ENCODE data around the gene CD81. TPM values are rescaled to one million over a fixed set of nuclear protein-coding genes. Genes with fewer than 3 reads are reported as not detected.

The CD81 gene
- total and polyA plus RNA-seq, 4 donors = 412 to 708 (median 642) TPM

DNA sequence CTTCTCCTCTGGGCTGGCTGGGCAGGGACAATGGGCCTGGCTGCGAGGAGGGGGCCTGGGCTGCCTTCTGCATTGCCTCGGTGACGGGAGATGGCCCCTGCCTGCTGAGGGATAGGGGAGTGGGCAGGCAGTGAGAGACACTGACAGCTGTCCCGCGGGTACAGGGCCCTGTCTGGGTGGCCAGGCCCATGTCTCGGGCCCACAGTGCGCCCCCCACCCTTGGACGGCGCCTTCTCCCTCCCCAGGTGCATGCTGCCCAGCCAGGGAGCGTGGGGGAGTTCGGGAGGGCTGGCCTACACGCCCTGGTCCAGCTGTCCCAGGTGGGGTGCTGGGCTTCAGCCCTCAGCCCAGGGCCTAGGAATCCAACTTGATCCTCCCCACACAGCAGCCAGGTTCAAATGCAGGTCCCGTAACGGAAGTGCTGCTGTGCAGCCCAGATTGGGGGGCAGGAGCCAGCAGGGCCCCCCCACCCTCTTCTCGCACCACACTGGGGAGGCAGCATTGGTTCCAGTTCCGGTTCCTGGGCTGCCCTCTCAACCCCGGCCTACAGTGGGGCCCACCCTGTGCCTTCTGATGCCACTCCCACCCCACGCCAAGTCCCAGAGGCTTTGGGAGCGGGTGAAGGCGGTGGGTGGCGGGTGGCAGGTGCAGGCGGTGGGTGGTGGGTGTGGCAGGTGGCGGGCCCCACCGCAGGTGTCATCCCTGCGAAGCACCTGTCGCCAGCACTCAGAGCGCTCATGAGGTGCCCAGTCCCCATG, 16.2 kb downstream of the CD81 start:
- no peak overlapping the region for H3K27ac ChIP-seq (ENCODE audit: low read depth in 1 of 2, low read length in 1 of 2)
- H3K9ac ChIP-seq (ENCODE audit: insufficient read depth in 1 of 2, low read length in 2 of 2) = no peak overlapping the region
- no peak for ATAC-seq (ENCODE audit: insufficient read depth, low FRiP score)
- no peaks in the 10 kb centered on the region for H3K27me3 ChIP-seq (ENCODE audit: control insufficient read depth in 3 of 3, insufficient read depth in 3 of 3, low read length in 2 of 3)
- no peak for DNase-seq
- H3K36me3 ChIP-seq (ENCODE audit: control insufficient read depth in 4 of 4, insufficient read depth in 4 of 4, low read length in 4 of 4) = peaks cover 11 to 79% (median 23%) of the 10 kb centered on the region in 4 donors
- TF ChIP-seq, protein P1, sequence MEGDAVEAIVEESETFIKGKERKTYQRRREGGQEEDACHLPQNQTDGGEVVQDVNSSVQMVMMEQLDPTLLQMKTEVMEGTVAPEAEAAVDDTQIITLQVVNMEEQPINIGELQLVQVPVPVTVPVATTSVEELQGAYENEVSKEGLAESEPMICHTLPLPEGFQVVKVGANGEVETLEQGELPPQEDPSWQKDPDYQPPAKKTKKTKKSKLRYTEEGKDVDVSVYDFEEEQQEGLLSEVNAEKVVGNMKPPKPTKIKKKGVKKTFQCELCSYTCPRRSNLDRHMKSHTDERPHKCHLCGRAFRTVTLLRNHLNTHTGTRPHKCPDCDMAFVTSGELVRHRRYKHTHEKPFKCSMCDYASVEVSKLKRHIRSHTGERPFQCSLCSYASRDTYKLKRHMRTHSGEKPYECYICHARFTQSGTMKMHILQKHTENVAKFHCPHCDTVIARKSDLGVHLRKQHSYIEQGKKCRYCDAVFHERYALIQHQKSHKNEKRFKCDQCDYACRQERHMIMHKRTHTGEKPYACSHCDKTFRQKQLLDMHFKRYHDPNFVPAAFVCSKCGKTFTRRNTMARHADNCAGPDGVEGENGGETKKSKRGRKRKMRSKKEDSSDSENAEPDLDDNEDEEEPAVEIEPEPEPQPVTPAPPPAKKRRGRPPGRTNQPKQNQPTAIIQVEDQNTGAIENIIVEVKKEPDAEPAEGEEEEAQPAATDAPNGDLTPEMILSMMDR (IDR thresholded peaks at IDR 0.05; ENCODE audit: control extremely low read depth, extremely low read depth) = no peak
- H3K9me3 ChIP-seq (ENCODE audit: control insufficient read depth in 4 of 4, insufficient read depth in 3 of 4, low read length in 3 of 4) = no peaks in the 10 kb centered on the region
- WGBS, 2 donors = 87 to 93% methylated on average over 22 to 27 of the region's 27 CpGs
- H3K4me1 ChIP-seq (ENCODE audit: control insufficient read depth in 5 of 5, insufficient read depth in 5 of 5, low read length in 5 of 5) = peaks cover 0 to 19% (median 7%) of the 10 kb centered on the region in 5 donors
- H3K4me3 ChIP-seq = no peak overlapping the region

GRCh38 chr11:2393941-2394817, 17.1 kb downstream of the CD81 start:
- no peaks in the 10 kb centered on the region for H3K27me3 ChIP-seq (ENCODE audit: control insufficient read depth in 3 of 3, insufficient read depth in 3 of 3, low read length in 2 of 3)
- peaks cover 0 to 16% (median 9%) of the 10 kb centered on the region in 5 donors for H3K4me1 ChIP-seq (ENCODE audit: control insufficient read depth in 5 of 5, insufficient read depth in 5 of 5, low read length in 5 of 5)
- no peak overlapping the region for H3K4me3 ChIP-seq
- no peak for DNase-seq
- H3K36me3 ChIP-seq (ENCODE audit: control insufficient read depth in 4 of 4, insufficient read depth in 4 of 4, low read length in 4 of 4) = peaks cover 11 to 80% (median 23%) of the 10 kb centered on the region in 4 donors
- 84 to 87% methylated on average over 34 of the region's 34 CpGs for WGBS, 2 donors
- ATAC-seq (ENCODE audit: insufficient read depth, low FRiP score) = no peak
- TF ChIP-seq, protein P1 (IDR thresholded peaks at IDR 0.05; ENCODE audit: control extremely low read depth, extremely low read depth) = no peak
- H3K9me3 ChIP-seq (ENCODE audit: control insufficient read depth in 4 of 4, insufficient read depth in 3 of 4, low read length in 3 of 4) = no peaks in the 10 kb centered on the region
- no peak overlapping the region for H3K9ac ChIP-seq (ENCODE audit: insufficient read depth in 1 of 2, low read length in 2 of 2)
- H3K27ac ChIP-seq (ENCODE audit: low read depth in 1 of 2, low read length in 1 of 2) = no peak overlapping the region

DNA sequence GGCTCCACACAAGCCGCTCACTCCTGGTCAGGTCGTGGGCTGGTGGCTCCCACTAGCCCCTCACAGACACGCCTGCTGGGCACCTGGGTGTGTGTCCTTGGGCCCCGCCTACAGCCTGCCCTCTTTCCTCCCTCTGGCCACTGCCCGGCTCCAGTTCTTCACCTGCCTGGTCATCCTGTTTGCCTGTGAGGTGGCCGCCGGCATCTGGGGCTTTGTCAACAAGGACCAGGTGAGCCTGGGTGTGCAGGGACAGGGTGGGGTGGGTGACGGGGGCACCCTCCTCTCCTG, 17.7 kb downstream of the CD81 start:
- no peaks in the 10 kb centered on the region for H3K9me3 ChIP-seq (ENCODE audit: control insufficient read depth in 4 of 4, insufficient read depth in 3 of 4, low read length in 3 of 4)
- H3K36me3 ChIP-seq (ENCODE audit: control insufficient read depth in 4 of 4, insufficient read depth in 4 of 4, low read length in 4 of 4) = peaks cover 11 to 78% (median 22%) of the 10 kb centered on the region in 4 donors
- no peak for DNase-seq
- ATAC-seq (ENCODE audit: insufficient read depth, low FRiP score) = no peak
- peaks cover 0 to 15% (median 6%) of the 10 kb centered on the region in 5 donors for H3K4me1 ChIP-seq (ENCODE audit: control insufficient read depth in 5 of 5, insufficient read depth in 5 of 5, low read length in 5 of 5)
- 86 to 90% methylated on average over 8 of the region's 8 CpGs for WGBS, 2 donors
- H3K4me3 ChIP-seq = no peak overlapping the region
- no peak overlapping the region for H3K27ac ChIP-seq (ENCODE audit: low read depth in 1 of 2, low read length in 1 of 2)
- TF ChIP-seq, protein P1 (IDR thresholded peaks at IDR 0.05; ENCODE audit: control extremely low read depth, extremely low read depth) = no peak
- no peak overlapping the region for H3K9ac ChIP-seq (ENCODE audit: insufficient read depth in 1 of 2, low read length in 2 of 2)
- H3K27me3 ChIP-seq (ENCODE audit: control insufficient read depth in 3 of 3, insufficient read depth in 3 of 3, low read length in 2 of 3) = no peaks in the 10 kb centered on the region

Measured in lung (tissue), 12 donors.